K562 (cell line): Measurements from ENCODE around the gene HEBP2. TPM values are rescaled to one million over a fixed set of nuclear protein-coding genes. Genes with fewer than 3 reads are reported as not detected.

Experiments used
- DEAF1 ChIP-seq: fragments of 450-650 bp; formaldehyde crosslinking; IDR thresholded peaks from 2 replicates; pipeline ENCODE4 v1.4.0; 2020; ENCODE audit warnings: mild to moderate bottlenecking, moderate library complexity
- FOSL1 ChIP-seq: fragments of 200-800 bp; sonication (Bioruptor generic); conservative IDR thresholded peaks from 2 replicates; pipeline ENCODE4 v1.6.1; 2016; ENCODE audit warnings: missing genetic modification characterization, missing compliant biosample characterization
- MCM7 ChIP-seq, 2 experiments: fragments of 450-650 bp; IDR thresholded peaks; 2 replicates each; pipeline ENCODE4 v1.6.1; 2016 to 2018
- MLX ChIP-seq, 2 experiments: fragments of 450-650 bp in 1 of 2; sonication (generic) in 1 of 2; formaldehyde crosslinking; conservative IDR thresholded peaks; 2 replicates each; pipeline versions ENCODE4 v1.4.0 to v1.8.1; 2020 to 2022; ENCODE audit warnings: mild to moderate bottlenecking in 1 of 2, missing genetic modification reagents in 1 of 2
- MXD1 ChIP-seq: fragments of 250-450 bp; sonication (Bioruptor Pico); IDR thresholded peaks from 2 replicates; pipeline ENCODE4 v1.8.0; 2021; ENCODE audit warnings: borderline replicate concordance, mild to moderate bottlenecking, moderate library complexity; ENCODE audit not compliant: poor library complexity, severe bottlenecking
- RBM17 ChIP-seq: fragments of 200-400 bp; formaldehyde crosslinking; IDR thresholded peaks from 2 replicates; pipeline ENCODE4 v1.6.1; 2017; ENCODE audit warnings: low read depth, mild to moderate bottlenecking, low read length, borderline replicate concordance
- SIX5 ChIP-seq, 2 experiments: IDR thresholded peaks; 2 replicates each; pipeline ENCODE4 v1.6.1; 2011; ENCODE audit warnings: low read length in 2 of 2, borderline replicate concordance in 1 of 2, low read depth in 1 of 2, mild to moderate bottlenecking in 1 of 2, moderate library complexity in 1 of 2; ENCODE audit not compliant: insufficient read depth in 1 of 2
- SOX6 ChIP-seq: fragments of 450-650 bp; IDR thresholded peaks from 2 replicates; pipeline ENCODE4 v1.6.1; 2014; ENCODE audit warnings: mild to moderate bottlenecking
- SP1 ChIP-seq: sonication (generic); formaldehyde crosslinking; IDR thresholded peaks from 2 replicates; pipeline ENCODE4 v1.8.1; 2022; ENCODE audit warnings: mild to moderate bottlenecking, missing genetic modification reagents
- ZBTB11 ChIP-seq, 3 experiments: fragments of 200-800 bp in 1 of 3; fragments of 250-450 bp in 1 of 3; fragments of 450-650 bp in 1 of 3; sonication (Bioruptor Pico) in 1 of 3; sonication (Bioruptor generic) in 1 of 3; formaldehyde crosslinking in 1 of 3; IDR thresholded peaks; 2 replicates each; pipeline versions ENCODE4 v1.6.1 to v1.8.0; 2016 to 2022; ENCODE audit warnings: mild to moderate bottlenecking in 2 of 3, missing genetic modification characterization in 2 of 3, missing compliant biosample characterization in 1 of 3, moderate library complexity in 1 of 3
- polyA plus RNA-seq, 8 experiments: library from polyadenylated mRNA; depleted of rRNA in 4 of 8; stranded (reverse) in 5 of 8; unstranded in 3 of 8; fragments of >200 nt; fragmentation: Nextera tagmentation in 2 of 8; fragmentation: Illumina TruSeq in 1 of 8; extraction: Ambion mirVana in 2 of 8; extraction: Trizol in 1 of 8; gene quantifications; 2 replicates each; pipeline versions ENCODE4 v1.2.1 to v1.2.3, GENCODE V29; 2011 to 2014; ENCODE audit warnings: inconsistent platforms in 1 of 8, missing spikeins in 1 of 8
- total RNA-seq, 7 experiments: library from RNA; depleted of rRNA in 6 of 7; stranded (reverse); fragments of >200 nt in 6 of 7; fragmentation: Illumina TruSeq in 2 of 7; extraction: Trizol in 2 of 7; gene quantifications; 2 replicates each; pipeline versions ENCODE4 v1.2.1 to v1.2.3, GENCODE V29; 2011 to 2021; ENCODE audit warnings: low replicate concordance in 1 of 7

Gene HEBP2
- total and polyA plus RNA-seq, 9 of the 15 experiments (the other 6 are each of a cell fraction or from before 2014, with no cell fraction given) = 8.5 to 63.7 (median 36.9) TPM

- peak; percentile 77 for TF ChIP-seq FOSL1 (tag)
- TF ChIP-seq SOX6 = peak; percentile 87
- TF ChIP-seq SP1 (CRISPR knock-in tag) = peak; percentile 79
- no peak for TF ChIP-seq MXD1 (CRISPR knock-in tag)
- TF ChIP-seq MLX (CRISPR knock-in tag; conservative IDR thresholded peaks at IDR 0.05) = no peak
- no peak for TF ChIP-seq RBM17
- TF ChIP-seq ZBTB11 (CRISPR knock-in tag; IDR thresholded peaks at IDR 0.05) = peak in 1 of 3 experiments; percentile 82; a peak in 2 of 6 replicates
- TF ChIP-seq SIX5 (IDR thresholded peaks at IDR 0.05; ENCODE audit: borderline replicate concordance in 1 of 2, insufficient read depth in 1 of 2, low read depth in 1 of 2, low read length in 2 of 2) = no peak
- no peak; the same call in 1 of the 2 replicates for TF ChIP-seq DEAF1 (CRISPR knock-in tag)
- TF ChIP-seq MCM7 (IDR thresholded peaks at IDR 0.05) = no peak
These were observed at the start of gene HEBP2 (continued) for GRCh38 chr6:138403801-138404665.
